IMR-90 (cell line): ENCODE measurements around the gene SERPINI1. TPM values are rescaled to one million over a fixed set of nuclear protein-coding genes. Genes with fewer than 3 reads are reported as not detected.

ENCODE experiments used
- ATAC-seq: fragments of 200-7000 bp; cut with Tn5 transposase; 2 replicates; pipeline ENCODE4 v1.9.1; 2020; ENCODE audit warnings: low read depth, mild to moderate bottlenecking, moderate library complexity
- BruUV-seq: library from RNA; stranded (reverse); fragments of 400-500 nt; replicated peaks from 2 replicates; lab custom pipeline; 2021; lab: Mats Ljungman, UMichigan
- CTCF ChIA-PET: fragments of 300-600 bp; formaldehyde crosslinking; extraction: SDS; loops from one replicate; lab custom pipeline; 2021; ENCODE audit warnings: antibody characterized with exemption; lab: Yijun Ruan, JAX
- POLR2A ChIA-PET: fragments of 300-600 bp; sonication (Branson Sonifier 250); formaldehyde crosslinking; loops from one replicate; lab custom pipeline; 2022; ENCODE audit warnings: antibody characterized with exemption; ENCODE audit not compliant: unreplicated experiment; lab: Charles Lee
- DNase-seq: peaks from one replicate; pipeline ENCODE4 v3.0.0; 2013
- H2AFZ ChIP-seq: replicated peaks from 2 replicates; pipeline ENCODE3; 2013; ENCODE audit warnings: low read length, mild to moderate bottlenecking; ENCODE audit not compliant: poor library complexity
- H2AK5ac ChIP-seq: 2 replicates; pipeline ENCODE4 v1.6.1; 2013; ENCODE audit warnings: low read depth, low read length, inconsistent platforms
- H2AK9ac ChIP-seq: replicated peaks from 2 replicates; pipeline ENCODE3; 2013; ENCODE audit warnings: mild to moderate bottlenecking, low read depth, low read length, moderate library complexity; ENCODE audit not compliant: poor library complexity
- H2BK120ac ChIP-seq: 2 replicates; pipeline ENCODE4 v1.6.1; 2013; ENCODE audit warnings: low read depth, low read length, inconsistent platforms
- H2BK15ac ChIP-seq: 3 replicates; pipeline ENCODE4 v1.6.1; 2013; ENCODE audit warnings: low read depth, low read length, inconsistent platforms
- H2BK20ac ChIP-seq: 2 replicates; pipeline ENCODE4 v1.6.1; 2013; ENCODE audit warnings: low read depth, mild to moderate bottlenecking, inconsistent platforms, low read length, moderate library complexity
- H2BK5ac ChIP-seq: 2 replicates; pipeline ENCODE4 v1.6.1; 2013; ENCODE audit warnings: mild to moderate bottlenecking, low read depth, low read length, inconsistent platforms; ENCODE audit not compliant: poor library complexity, severe bottlenecking
- H3K14ac ChIP-seq: replicated peaks from 2 replicates; pipeline ENCODE4 v1.6.1; 2013; ENCODE audit warnings: low read depth, low read length, inconsistent platforms
- H3K18ac ChIP-seq: 2 replicates; pipeline ENCODE4 v1.6.1; 2013; ENCODE audit warnings: low read depth, low read length, control low read depth
- H3K23ac ChIP-seq: 2 replicates; pipeline ENCODE4 v1.6.1; 2013; ENCODE audit warnings: low read depth, low read length, inconsistent platforms
- H3K27ac ChIP-seq: 2 replicates; pipeline ENCODE4 v1.5.1; 2013; ENCODE audit warnings: mild to moderate bottlenecking, control low read depth, low read length; ENCODE audit not compliant: insufficient read depth
- H3K27me3 ChIP-seq: 2 replicates; pipeline ENCODE4 v1.6.1; 2013; ENCODE audit warnings: low read length; ENCODE audit not compliant: control insufficient read depth, insufficient read depth
- H3K36me3 ChIP-seq: 2 replicates; pipeline ENCODE4 v1.6.1; 2013; ENCODE audit warnings: low read length, mixed read lengths; ENCODE audit not compliant: control insufficient read depth, insufficient read depth
- H3K4ac ChIP-seq: 2 replicates; pipeline ENCODE4 v1.6.1; 2013; ENCODE audit warnings: low read depth, low read length, inconsistent platforms
- H3K4me1 ChIP-seq: 2 replicates; pipeline ENCODE4 v1.6.1; 2013; ENCODE audit warnings: low read length, mixed read lengths; ENCODE audit not compliant: control insufficient read depth, insufficient read depth
- H3K4me2 ChIP-seq: 2 replicates; pipeline ENCODE4 v1.6.1; 2013; ENCODE audit warnings: low read depth, mild to moderate bottlenecking, control low read depth, low read length, moderate library complexity
- H3K4me3 ChIP-seq: 2 replicates; pipeline ENCODE4 v1.5.1; 2013; ENCODE audit warnings: low read depth, mild to moderate bottlenecking, control low read depth, low read length, moderate library complexity; ENCODE audit not compliant: insufficient read depth
- H3K56ac ChIP-seq: 2 replicates; pipeline ENCODE4 v1.6.1; 2013; ENCODE audit warnings: low read length, inconsistent platforms; ENCODE audit not compliant: insufficient read depth; ENCODE audit errors: extremely low read depth
- H3K79me1 ChIP-seq, 2 experiments: 2 replicates each; pipeline ENCODE4 v1.6.1; 2013; ENCODE audit warnings: low read length in 2 of 2, inconsistent platforms in 1 of 2, low read depth in 1 of 2
- H3K9ac ChIP-seq: 2 replicates; pipeline ENCODE4 v1.6.1; 2013; ENCODE audit warnings: low read depth, low read length, control low read depth
- H3K9me1 ChIP-seq: 2 replicates; pipeline ENCODE4 v1.6.1; 2013; ENCODE audit warnings: low read length, inconsistent platforms; ENCODE audit not compliant: insufficient read depth
- H3K9me3 ChIP-seq: 2 replicates; pipeline ENCODE4 v1.6.1; 2013; ENCODE audit warnings: low read length; ENCODE audit not compliant: control insufficient read depth, insufficient read depth
- H4K20me1 ChIP-seq: 2 replicates; pipeline ENCODE4 v1.6.1; 2013; ENCODE audit warnings: low read length, inconsistent platforms; ENCODE audit not compliant: insufficient read depth
- H4K5ac ChIP-seq: 2 replicates; pipeline ENCODE4 v1.6.1; 2013; ENCODE audit warnings: mild to moderate bottlenecking, low read depth, low read length, control low read depth
- H4K8ac ChIP-seq, 2 experiments: 2 replicates each; pipeline ENCODE4 v1.6.1; 2013; ENCODE audit warnings: low read depth in 2 of 2, low read length in 2 of 2, control low read depth in 1 of 2, inconsistent platforms in 1 of 2
- H4K91ac ChIP-seq: 2 replicates; pipeline ENCODE4 v1.6.1; 2013; ENCODE audit warnings: low read depth, low read length, inconsistent platforms; ENCODE audit not compliant: insufficient read depth
- BHLHE40 ChIP-seq: fragments of 150-350 bp; IDR thresholded peaks from 2 replicates; pipeline ENCODE4 v1.6.1; 2016; ENCODE audit warnings: mild to moderate bottlenecking, low read depth, low read length
- CEBPB ChIP-seq: IDR thresholded peaks from 2 replicates; pipeline ENCODE4 v1.6.1; 2012; ENCODE audit warnings: low read depth, low read length, improper control_type of control experiment
- ELK1 ChIP-seq: fragments of 150-350 bp; IDR thresholded peaks from 2 replicates; pipeline ENCODE4 v1.6.1; 2016; ENCODE audit warnings: low read depth, mild to moderate bottlenecking, low read length, moderate library complexity, borderline replicate concordance
- FOS ChIP-seq: fragments of 150-350 bp; IDR thresholded peaks from 2 replicates; pipeline ENCODE4 v1.6.1; 2016; ENCODE audit warnings: low read depth, low read length
- MAFK ChIP-seq: IDR thresholded peaks from 2 replicates; pipeline ENCODE4 v1.6.1; 2012; ENCODE audit warnings: low read depth, low read length, improper control_type of control experiment
- MAZ ChIP-seq: IDR thresholded peaks from 2 replicates; pipeline ENCODE4 v1.6.1; 2012; ENCODE audit warnings: low read depth, mild to moderate bottlenecking, low read length, improper control_type of control experiment, moderate library complexity, borderline replicate concordance
- NFE2L2 ChIP-seq: fragments of 150-350 bp; IDR thresholded peaks from 2 replicates; pipeline ENCODE4 v1.6.1; 2016; ENCODE audit warnings: low read depth, mild to moderate bottlenecking, low read length
- POLR2A ChIP-seq: IDR thresholded peaks from 2 replicates; pipeline ENCODE4 v1.6.1; 2012; ENCODE audit warnings: mild to moderate bottlenecking, low read depth, low read length
- RAD21 ChIP-seq: IDR thresholded peaks from 2 replicates; pipeline ENCODE4 v1.6.1; 2012; ENCODE audit warnings: low read length, improper control_type of control experiment
- RCOR1 ChIP-seq: IDR thresholded peaks from 2 replicates; pipeline ENCODE4 v1.6.1; 2012; ENCODE audit warnings: mild to moderate bottlenecking, low read length, improper control_type of control experiment; ENCODE audit not compliant: insufficient replicate concordance
- RFX5 ChIP-seq: IDR thresholded peaks from 2 replicates; pipeline ENCODE4 v1.8.0; 2012; ENCODE audit warnings: low read depth, mild to moderate bottlenecking, low read length, moderate library complexity
- SMC3 ChIP-seq: fragments of 150-350 bp; IDR thresholded peaks from 2 replicates; pipeline ENCODE4 v1.6.1; 2016; ENCODE audit warnings: low read depth, mild to moderate bottlenecking, antibody characterized with exemption, low read length, moderate library complexity
- WGBS, 2 experiments: methylation state at CpG; one replicate each; pipeline versions ENCODE4 v1.1.5 to v1.1.7; 2013; ENCODE audit warnings: missing lambda C conversion rate in 2 of 2; ENCODE audit not compliant: insufficient read length in 1 of 2; ENCODE audit errors: extremely low coverage in 2 of 2; 5-methylcytosine and 5-hydroxymethylcytosine counted together
- dilution Hi-C: fragments of 300-500 bp; cut with HindIII; formaldehyde crosslinking; loops from one replicate; pipeline ENCODE4 v1.14.3; 2018; ENCODE audit warnings: low sequenced_read_pairs; ENCODE audit not compliant: unreplicated experiment
- in situ Hi-C: fragments of 300-500 bp; cut with MboI; formaldehyde crosslinking; loops from 3 replicates; pipeline ENCODE4 v1.14.3; 2019; ENCODE audit warnings: low sequenced_read_pairs, inconsistent platforms, mixed read lengths
- intact Hi-C: fragments of 100-400 bp; cut with micrococcal nuclease; formaldehyde crosslinking; loops from 2 replicates; pipeline ENCODE4 v1.10.0; 2022
- polyA plus RNA-seq, 3 experiments: library from polyadenylated mRNA; depleted of rRNA; stranded (reverse); fragments of >200 nt; gene quantifications; 2 replicates each; pipeline ENCODE4 v1.2.3, GENCODE V29; 2012; ENCODE audit warnings: low replicate concordance in 1 of 3
- total RNA-seq: library from RNA; depleted of rRNA; stranded (reverse); fragments of >200 nt; gene quantifications from 2 replicates; pipeline ENCODE4 v1.2.3, GENCODE V29; 2012
- TF ChIP-seq, protein P1 (sequence below): conservative IDR thresholded peaks from 2 replicates; pipeline ENCODE4 v1.5.1; 2012; ENCODE audit warnings: mild to moderate bottlenecking, low read depth, low read length, improper control_type of control experiment

The SERPINI1 gene
- total and polyA plus RNA-seq, 2 of the 4 experiments (the other 2 are of a cell fraction) = 0.36 to 1.3 TPM

DNA sequence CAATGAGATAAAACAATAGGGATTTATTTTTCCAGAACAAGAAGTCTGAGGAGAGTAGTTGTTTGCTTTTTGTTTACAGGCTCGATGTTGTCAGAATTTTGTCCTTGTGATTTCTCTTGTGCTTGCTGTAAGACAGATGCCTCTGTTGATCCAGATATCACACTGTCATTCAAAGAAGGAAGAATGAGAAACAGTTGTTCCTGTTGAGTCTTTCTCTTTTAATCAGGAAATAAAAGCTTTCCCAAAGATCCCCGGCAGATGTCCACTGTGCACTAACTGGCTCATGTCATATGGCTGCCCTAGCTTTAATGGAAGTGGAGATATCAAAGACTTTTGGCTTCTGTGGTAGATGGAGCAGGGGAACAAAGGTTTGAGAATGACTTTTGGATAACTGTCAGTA, 6.8 kb downstream of the SERPINI1 start:
- Histone ChIP-seq H3K56ac (no peak overlapping the region), H2AK9ac (no peak overlapping the region), H4K20me1 (no peaks in the 10 kb centered on the region), H4K91ac (no peak overlapping the region), H2AK5ac (no peak overlapping the region), H2AFZ (no peak overlapping the region), H3K4ac (no peak overlapping the region), H2BK120ac (no peak overlapping the region), H3K79me1 (no peaks in the 10 kb centered on the region), H4K8ac (no peak overlapping the region), H3K4me1 (no peaks in the 10 kb centered on the region), H3K14ac (no peak overlapping the region), H3K18ac (no peak overlapping the region), H3K4me2 (no peak overlapping the region), H3K4me3 (no peak overlapping the region), H4K5ac (no peak overlapping the region), H3K27ac (no peak overlapping the region), H2BK15ac (no peak overlapping the region), H3K27me3 (no peaks in the 10 kb centered on the region), H3K9ac (no peak overlapping the region), H3K9me1 (no peaks in the 10 kb centered on the region), H3K23ac (no peak overlapping the region), H3K9me3 (no peaks in the 10 kb centered on the region), H3K36me3 (no peaks in the 10 kb centered on the region), H2BK5ac (no peak overlapping the region), H2BK20ac (no peak overlapping the region)
- intact Hi-C loops = no loop called here
- POLR2A ChIA-PET = no interaction called here
- CTCF ChIA-PET = no interaction called here
- dilution Hi-C loops = no loop called here
- TF ChIP-seq RAD21 = no peak
- TF ChIP-seq POLR2A = no peak
- TF ChIP-seq NFE2L2 = no peak
- TF ChIP-seq RCOR1 = no peak
- no peak for TF ChIP-seq BHLHE40
- TF ChIP-seq MAFK = no peak
- TF ChIP-seq RFX5 = no peak
- TF ChIP-seq MAZ = no peak
- no peak for TF ChIP-seq SMC3
- TF ChIP-seq, protein P1, sequence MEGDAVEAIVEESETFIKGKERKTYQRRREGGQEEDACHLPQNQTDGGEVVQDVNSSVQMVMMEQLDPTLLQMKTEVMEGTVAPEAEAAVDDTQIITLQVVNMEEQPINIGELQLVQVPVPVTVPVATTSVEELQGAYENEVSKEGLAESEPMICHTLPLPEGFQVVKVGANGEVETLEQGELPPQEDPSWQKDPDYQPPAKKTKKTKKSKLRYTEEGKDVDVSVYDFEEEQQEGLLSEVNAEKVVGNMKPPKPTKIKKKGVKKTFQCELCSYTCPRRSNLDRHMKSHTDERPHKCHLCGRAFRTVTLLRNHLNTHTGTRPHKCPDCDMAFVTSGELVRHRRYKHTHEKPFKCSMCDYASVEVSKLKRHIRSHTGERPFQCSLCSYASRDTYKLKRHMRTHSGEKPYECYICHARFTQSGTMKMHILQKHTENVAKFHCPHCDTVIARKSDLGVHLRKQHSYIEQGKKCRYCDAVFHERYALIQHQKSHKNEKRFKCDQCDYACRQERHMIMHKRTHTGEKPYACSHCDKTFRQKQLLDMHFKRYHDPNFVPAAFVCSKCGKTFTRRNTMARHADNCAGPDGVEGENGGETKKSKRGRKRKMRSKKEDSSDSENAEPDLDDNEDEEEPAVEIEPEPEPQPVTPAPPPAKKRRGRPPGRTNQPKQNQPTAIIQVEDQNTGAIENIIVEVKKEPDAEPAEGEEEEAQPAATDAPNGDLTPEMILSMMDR = no peak
- TF ChIP-seq CEBPB = no peak
- no peak for TF ChIP-seq FOS
- TF ChIP-seq ELK1 = no peak
- DNase-seq (no peak), ATAC-seq (no peak)
- in situ Hi-C loops = no loop called here
- no TSS peak for BruUV-seq
- no CpG with 5 or more reads among the region's 2 CpGs for WGBS, 2 experiments
